HG02973 (cell line): ENCODE data around the gene MGAT5B.

Experiments
- ATAC-seq: cut with Tn5 transposase; IDR thresholded peaks from one replicate; pipeline ENCODE4 v1.9.1; 2021; ENCODE audit warnings: moderate library complexity; ENCODE audit not compliant: unreplicated experiment

MGAT5B gene

DNA sequence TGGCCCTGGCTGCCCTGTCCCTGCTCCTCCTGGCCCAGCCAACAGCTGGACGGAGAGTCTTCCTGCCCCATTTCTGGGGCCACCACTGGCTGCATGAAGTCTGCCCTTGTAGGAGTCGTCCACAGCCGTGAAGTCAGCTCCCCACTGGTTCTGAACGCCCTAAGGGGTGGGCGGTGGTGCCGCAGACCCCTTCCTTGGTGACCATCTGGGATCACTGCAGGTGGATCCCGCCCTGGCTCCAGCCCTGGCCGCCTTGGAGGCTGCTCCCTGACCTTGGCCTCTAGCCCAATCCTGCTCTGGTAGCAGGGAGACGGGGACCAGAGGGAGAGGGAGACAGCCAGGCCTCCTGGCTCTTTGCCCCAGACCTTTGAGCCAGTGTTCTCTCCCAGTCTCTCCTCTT, 35.4 kb downstream of the MGAT5B start:
- ATAC-seq = no peak

DNA sequence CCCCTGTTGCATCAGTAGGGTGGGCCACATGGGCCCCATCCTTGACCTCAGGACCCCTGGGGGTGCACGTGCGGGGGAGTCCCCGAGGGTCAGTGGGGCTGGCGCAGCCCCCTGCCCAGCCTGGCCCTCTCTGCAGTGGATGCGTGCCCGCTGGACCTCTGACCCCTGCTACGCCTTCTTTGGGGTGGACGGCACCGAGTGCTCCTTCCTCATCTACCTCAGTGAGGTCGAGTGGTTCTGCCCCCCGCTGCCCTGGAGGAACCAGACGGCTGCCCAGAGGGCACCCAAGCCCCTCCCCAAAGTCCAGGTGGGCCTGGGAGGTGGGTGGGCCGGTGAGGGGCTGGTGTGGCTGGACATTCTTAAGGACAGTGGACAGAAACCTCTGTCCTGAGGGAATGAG, 35.9 kb downstream of the MGAT5B start:
- no peak for ATAC-seq

DNA sequence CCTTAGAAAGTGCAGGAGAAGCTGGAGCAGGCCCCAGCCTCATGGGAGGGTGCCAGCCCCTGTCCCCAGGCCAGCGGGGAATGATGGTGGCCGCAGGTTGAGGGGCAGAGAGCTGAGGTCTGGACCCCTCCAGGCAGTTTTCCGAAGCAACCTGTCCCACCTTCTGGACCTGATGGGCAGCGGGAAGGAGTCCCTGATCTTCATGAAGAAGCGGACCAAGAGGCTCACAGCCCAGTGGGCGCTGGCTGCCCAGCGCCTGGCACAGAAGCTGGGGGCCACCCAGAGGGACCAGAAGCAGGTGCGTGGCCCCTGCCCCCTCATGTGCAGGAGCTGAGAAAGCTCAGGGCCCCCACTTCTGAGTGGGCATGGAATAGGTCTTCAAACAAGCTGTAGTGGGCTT, 36.8 kb downstream of the MGAT5B start:
- ATAC-seq = no peak

DNA sequence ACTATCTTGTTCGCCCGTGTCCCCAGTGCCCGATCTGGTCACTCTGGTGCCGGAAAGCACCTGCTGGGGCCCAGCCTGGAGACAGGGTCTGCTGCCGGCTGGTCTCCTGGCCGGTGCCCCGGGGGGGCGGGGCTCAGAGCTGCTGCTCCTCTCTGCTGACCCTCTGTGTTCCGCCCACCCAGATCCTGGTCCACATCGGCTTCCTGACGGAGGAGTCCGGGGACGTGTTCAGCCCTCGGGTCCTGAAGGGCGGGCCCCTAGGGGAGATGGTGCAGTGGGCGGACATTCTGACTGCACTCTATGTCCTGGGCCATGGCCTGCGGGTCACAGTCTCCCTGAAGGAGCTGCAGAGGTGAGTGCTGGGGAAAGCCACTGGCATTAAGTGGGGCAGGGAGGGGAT, 37.6 kb downstream of the MGAT5B start:
- ATAC-seq = no peak

DNA sequence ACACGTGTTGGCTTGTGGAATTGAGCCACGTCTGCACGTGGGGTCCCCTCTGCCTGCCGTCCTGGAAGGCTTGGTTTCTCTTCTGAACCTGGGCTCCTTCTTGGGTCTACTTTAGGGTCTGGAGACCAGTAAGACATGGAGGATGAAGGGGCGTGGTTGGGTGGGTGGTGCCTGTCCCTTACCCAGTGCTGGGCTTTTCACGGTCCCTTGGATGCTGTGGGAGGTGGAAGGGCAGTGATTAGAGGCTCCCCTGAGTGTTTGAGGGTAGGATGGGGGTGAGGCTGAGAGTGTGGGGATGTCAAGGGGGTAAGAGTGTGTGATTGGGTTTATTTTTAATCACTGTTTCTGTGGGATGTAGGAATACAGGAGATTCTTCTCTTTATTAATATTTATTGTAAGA, 38.3 kb downstream of the MGAT5B start:
- no peak for ATAC-seq

DNA sequence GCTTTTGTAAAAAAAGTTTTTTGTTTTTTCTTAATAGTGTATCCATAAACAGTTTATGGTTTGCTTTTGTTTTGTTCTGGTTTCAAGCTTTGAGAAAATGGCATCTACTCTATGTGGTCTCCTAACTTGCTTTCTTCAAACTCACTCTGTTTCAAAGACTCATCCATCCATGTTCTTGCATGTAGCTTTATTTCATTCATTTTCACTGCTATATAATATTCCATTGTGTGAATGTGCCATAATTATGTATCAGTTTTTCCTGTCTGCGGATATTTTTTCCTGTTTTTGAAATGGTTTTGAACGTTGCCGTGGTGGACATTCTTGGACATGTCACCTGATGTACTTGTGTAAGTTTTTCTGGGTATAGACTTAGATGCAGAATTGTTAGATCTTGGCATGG, 39.1 kb downstream of the MGAT5B start:
- ATAC-seq = no peak

DNA sequence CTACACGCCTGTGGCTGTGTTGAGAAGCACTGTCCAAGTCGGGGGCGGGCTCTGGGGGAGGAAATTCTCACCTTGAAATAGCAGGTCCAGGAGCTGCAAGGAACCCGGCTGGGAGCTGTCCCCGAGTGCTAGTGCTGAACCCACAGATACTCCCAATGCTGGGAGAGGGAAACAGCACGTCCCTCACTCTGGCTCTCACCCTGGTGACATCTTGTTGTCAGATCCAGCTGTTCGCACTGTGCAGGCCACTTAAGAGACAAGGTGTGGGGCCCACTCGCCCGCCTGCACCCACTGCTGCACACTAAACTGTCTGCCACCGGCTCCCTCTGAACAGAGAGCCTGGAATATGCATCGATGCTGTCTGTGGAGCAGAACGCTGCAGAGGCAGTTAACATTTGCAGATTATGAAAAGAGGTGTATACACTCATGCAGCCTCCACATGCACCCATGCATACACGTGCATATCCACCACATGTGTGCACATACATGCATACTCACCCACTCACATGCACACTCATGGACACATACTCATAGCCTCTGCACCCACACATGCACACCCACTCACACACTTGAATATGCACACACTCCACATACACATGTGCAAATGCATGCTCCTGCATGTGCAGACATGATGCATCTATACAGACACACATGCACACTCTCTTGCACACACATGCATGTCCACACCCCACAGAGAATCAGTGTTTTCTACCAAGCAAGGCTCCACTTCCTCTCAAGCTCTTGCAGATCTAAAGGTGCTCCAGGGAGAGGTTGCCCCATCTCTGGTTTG, 42.0 kb downstream of the MGAT5B start:
- no peak for ATAC-seq

DNA sequence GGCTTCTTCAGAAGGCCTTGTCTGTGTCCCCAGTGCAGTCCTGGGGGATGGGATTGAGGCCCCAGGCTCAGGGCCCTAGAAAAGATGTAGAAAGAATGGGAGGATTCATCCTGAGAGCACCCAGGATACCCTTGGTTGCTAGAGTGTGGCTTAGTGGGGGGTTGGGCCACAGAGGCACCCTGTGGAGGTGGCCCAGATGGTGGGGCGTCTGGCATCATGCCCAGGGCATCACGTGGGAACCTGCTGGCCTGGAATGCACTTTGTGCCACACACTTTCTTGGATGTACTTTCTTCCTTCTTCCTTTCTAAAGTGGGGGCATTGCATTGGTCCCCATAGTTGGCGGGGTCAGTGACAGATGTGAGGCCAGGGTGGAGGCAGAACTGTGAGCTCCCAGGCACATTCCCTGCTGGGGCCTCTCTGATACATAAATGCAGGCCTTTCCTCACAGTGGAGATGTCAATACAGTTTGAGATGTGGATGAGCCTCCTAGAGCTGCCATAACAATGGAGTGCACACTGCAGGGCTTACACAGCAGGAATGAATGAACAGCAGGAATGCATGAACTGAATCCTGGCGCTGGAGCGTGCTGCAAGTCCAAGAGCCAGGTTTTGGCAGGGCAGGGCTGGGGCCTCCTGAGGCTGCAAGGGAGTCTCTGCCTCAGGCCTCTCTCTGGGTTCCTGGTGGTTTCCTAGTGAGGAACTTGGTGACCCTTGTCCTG, 43.3 kb downstream of the MGAT5B start:
- ATAC-seq = no peak

DNA sequence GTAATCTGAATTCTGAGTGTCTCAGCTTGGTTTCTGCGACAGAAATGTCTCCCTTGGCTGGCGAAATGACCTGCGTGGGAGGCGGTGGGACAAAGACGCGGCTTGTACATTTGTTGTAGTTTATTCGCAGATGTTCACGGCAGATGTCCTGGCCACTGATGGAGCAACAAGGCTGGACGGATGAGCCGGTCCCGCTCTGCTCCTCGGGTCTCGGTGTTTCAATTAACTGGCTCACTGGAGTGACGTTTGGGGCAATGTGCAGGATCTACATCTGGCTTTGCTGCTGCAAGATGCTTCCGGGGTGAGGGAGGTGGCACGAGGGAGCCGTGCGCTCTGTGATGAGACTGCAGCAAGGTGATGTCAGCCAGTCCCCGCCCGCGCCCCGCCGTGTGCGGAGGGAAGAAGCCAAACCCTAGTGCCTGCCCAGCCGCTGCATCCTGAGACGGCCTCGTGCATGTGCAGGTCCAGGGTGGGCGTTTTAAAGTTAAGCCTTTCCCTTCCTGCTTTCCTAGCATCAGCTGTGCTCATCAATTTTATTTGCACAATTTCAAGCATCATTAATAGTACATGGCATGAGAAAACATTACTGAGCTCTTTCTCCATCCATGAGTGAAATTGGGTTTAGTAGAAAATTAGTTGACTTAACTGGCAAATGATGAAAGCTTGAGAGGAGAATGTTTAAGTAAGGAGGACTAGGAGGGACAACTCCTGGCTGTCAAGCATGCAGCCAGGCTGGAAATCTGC, 44.4 kb downstream of the MGAT5B start:
- no peak for ATAC-seq

DNA sequence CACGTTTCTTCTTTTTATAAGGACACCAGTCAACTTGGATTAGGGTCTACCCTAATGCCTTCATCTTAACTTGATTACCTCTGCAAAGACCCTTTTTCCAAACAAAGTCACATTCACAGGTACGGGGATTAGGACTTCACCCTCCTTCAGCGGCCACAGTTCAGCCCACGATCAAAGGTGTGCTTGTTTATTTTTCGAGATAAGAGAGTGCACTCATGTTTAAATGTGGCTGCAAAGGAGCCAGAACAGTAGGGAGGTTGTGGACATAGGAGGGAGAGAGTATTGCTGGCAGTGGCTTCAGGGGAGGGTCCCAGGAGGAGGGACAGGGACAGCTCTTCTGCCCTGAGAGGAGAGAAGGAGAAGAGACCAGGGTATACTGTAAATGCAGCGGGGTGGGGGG, 46.7 kb downstream of the MGAT5B start:
- ATAC-seq = no peak

DNA sequence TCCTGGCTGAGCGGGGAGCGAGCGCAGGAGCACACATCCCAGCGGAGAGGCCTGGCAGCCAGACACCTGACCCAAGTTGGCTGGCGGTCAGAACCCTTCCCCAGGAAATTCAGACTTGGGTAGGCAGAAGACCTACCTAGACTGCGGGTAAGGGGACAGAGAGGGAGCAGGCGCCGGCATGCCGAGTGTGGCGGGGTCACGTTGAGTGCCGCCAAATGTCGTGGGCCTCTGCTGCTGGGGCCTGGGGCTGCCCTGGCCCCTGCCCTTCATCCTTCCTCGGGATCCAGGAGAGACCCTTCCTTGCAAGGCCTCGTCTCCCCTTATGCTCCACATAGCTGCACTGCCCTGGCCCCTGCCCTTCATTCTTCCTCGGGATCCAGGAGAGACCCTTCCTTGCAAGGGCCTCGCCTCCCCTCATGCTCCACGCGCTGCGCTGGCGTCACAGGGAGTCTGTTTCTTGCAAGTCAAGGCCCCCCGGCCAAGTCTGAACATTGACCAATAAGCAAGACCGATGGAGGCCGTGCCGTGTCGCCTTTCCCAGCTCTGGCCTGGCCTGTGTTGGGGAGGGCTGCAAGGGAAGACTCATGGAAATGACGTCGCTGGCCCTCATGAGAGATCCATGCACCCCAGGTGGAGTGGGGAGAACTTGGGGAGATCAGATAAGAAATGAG, 47.8 kb downstream of the MGAT5B start:
- ATAC-seq = no peak

DNA sequence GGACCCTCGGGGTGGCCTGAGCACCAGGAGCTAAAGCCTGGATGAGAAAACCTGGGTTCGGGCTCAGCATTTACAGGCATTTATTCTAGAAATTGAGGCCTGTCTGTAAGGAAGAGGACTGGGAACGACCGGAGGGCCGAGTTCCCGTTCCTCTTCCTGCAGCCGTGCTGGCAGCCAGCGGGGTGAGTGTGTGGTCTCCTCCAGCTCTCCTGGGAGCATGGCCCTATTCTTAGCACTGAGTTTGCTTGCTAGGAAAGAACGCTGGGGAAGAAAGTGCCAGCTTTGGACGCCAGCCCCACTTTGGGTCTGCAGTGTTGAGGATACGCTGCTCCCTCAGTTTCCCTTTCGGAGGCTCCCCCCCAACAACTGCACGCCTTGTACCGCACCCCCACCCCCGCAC, 49.6 kb downstream of the MGAT5B start:
- ATAC-seq = no peak

DNA sequence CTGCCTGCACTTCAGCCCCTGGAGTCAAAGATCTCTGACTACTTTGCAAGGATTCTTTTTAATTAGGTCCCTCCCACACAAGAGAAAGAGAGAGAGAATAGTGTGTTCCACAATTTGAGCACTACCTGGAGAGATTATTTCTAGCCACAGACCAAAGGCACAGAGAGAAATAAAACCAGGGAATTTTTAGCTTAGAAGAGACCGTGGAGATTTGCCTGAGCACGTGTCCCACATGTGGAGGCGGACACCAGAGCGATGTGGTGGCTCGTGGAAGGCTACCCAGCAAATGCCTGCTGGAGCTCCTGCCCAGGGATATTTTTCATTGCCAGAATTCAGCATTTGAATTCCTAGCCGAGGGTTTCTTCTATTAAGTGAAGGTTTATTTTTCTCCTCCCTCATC, 50.6 kb downstream of the MGAT5B start:
- ATAC-seq = no peak

DNA sequence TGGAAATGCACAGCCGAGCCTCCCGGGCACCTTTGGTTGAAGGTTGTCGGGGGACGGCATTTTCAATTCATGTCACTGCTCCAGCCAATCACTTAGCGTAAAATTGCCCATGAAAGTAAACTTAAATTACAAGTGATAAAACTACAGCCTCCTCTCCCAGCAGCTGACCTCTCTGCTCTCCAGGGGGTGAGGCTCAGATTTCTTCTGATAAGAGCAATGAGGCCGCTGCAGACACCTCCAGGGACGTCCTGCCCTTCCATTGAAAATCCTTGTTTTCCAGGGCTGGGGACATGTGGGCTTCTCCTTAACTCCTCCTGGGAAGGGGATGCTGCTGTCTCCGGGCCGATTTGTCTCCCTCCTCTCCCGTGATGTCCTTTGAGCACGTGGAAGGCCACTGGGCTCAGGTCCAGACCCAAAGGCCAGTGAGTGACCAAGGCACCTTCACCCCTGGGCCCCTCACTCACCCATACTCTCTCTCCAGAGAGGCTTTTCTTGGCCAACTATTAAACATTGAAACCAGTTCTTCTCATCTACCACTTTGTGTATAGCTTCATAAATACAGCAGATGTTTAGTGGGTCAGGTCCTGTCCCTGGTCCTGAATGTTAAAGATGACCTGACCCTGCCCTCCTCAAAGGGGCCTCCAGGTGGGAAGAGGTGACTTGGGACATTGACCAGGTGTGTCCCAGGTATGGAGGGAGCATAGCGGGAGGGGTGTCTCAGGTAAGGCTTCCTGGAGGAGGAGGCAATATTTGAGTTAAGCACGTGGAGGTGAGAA, 52.3 kb downstream of the MGAT5B start:
- ATAC-seq = no peak

DNA sequence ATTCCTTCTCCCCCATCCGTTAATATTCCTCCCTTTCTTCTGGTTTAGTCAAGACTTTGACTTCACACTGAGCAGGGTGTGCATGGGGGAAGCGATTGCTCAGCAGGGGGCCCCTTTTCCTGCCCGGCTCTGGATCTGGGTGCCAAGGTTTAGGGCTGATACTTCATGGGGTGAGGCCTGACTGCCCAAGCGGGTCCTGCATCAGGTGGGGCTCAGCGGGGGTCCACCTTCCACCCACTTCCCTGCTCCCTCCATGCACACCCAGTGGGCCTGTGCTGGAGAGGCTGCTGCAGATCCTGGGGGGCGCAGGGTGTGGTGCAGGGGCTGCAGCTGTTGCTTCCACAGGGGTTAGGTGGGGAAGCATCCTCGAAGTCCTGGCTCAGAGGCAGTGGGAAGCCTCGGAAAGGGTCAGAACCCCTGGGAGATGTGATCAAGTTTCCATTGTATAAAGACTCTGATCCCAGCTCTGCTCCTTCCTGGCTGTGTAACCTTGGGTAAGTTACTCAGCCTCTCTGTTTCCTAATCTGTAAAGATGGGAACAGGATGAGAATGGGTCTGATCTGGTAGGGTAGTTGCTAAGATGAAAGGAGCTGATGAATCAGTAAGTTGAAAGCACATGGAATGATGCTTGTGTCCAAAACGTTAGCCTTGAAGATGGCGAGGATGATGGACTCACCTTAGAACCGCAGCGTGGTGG, 53.3 kb downstream of the MGAT5B start:
- ATAC-seq = no peak

DNA sequence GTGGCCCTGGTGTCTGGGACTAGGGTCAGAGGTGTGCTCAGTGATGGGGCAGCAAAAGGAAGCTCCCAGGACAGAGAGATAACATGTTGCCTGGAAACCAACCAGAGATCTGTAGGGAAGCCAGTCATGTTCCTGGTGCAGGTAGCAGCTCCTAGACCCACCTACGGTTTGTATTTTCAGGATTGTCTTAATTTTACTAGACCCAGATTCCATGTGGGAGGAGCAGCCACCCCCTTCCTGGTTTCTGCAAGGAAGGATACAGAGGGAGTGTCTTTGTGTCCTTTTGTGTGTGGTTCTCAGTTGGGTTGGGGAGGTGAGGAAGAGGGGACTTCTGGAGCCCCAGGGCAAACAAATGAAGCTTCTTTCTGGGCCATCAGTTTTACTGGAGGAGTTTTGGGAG, 53.9 kb downstream of the MGAT5B start:
- ATAC-seq = no peak

DNA sequence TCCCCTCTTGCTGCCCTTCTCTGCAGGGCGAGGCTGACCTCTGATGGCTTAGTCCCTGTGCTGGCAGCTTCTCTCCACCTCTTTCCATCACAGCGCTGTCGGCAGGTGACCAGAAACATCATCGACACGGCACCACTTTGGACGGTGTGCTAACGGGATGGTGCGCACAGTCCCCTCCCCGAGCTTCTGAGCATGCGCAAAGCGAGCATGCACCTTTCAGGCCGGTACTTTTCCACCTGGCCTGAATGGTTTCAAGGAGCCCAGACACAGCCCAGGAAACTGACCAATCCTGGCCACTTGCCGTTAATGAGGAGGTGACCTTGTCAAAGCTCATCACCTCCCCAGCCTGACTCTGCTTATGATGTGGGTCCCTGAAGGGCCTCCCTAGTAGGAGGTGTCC, 54.8 kb downstream of the MGAT5B start:
- no peak for ATAC-seq

DNA sequence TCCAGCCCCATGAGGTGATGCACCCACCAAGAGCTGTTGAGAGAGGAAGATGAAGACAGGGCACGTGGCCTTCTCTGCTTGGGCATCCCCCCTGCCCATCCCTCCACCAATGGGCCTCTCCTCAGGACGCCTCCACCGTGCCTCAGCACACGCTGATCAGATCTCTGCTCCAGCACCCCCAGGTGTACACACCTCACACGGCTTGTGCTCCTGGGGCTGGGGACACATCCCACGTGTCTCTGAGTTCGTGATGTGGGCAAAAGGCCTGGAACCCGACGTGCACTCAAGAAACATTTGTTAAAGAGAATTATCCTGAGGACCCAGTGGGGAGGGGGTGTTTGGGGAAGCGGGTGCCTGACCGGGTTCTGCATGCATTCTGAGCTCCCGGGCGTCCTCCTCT, 55.3 kb downstream of the MGAT5B start:
- ATAC-seq = no peak

DNA sequence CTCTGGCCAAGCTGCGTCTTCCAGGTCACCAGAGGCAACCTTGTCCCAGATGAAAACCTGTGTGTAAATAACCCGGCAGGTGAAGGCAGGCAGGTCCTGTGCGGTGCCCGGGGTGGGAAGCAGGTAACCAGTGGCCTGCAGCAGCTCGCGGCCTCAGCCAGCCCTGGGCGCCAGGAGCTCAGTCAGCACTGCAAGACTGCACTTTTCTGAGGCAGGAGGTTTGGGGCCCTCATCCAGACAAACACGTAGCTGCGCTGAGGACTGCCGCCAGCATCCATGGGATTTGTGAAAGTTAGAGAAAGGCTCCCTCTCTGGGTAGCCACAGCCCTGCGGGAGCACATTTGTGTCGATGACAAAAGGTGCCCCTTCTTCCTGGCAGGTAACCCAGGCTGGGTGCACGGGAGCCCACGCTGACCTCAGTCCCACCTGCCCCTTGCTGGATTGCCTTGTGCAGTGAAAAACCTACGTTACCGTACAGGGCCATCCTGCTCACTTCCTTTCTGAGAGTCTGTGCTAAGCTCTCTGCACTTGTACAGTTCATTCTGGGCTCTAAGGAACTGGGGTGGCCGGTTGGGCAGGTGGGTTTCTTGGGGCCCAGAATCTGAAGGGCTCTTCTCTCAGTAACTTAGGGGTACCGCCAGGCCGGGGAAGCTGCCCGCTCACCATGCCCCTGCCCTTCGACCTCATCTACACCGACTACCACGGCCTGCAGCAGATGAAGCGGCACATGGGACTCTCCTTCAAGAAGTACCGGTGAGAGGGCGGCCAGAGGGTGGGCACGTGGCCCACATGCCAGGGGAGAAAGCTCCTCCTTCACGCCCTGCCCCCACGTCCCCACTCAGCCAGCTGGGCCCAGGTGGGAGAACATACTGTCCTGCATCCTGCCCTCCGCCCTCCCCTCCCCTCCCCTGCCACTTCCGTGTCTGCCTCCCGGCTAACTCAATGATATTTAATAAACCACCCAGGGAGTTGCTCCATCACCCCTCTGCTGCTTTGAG, 56.4 kb downstream of the MGAT5B start:
- no peak for ATAC-seq
